Stimulated activated CD8-positive, alpha-beta memory T cell treated with anti-CD3 and anti-CD28 coated beads, Interleukin-7, amount 100 ng/mL, for 24 hours (primary cell): ENCODE measurements around the gene FBN1.

Experiments
- DNase-seq: peaks from one replicate; pipeline ENCODE4 v3.0.0-alpha.2; 2020; ENCODE audit warnings: low read depth

Gene FBN1

GRCh38 chr15:48622237-48622636 lies 23.3 kb downstream of the FBN1 start:
- DNase-seq: no peak

- DNase-seq: no peak
These were observed 26.1 kb downstream of the FBN1 start for GRCh38 chr15:48619446-48619845.

- no peak for DNase-seq
These were observed 27.9 kb downstream of the FBN1 start for GRCh38 chr15:48617619-48618018.

- DNase-seq: no peak
These were observed 29.3 kb downstream of the FBN1 start for GRCh38 chr15:48616216-48616615.

GRCh38 chr15:48614051-48614450 lies 31.5 kb downstream of the FBN1 start:
- DNase-seq: no peak

- DNase-seq: no peak
These were observed 36.0 kb downstream of the FBN1 start for GRCh38 chr15:48609486-48609885.

GRCh38 chr15:48607846-48608245 lies 37.7 kb downstream of the FBN1 start:
- DNase-seq: no peak

- no peak for DNase-seq
These were observed 40.9 kb downstream of the FBN1 start for GRCh38 chr15:48604567-48604966.

- DNase-seq: no peak
These were observed 41.6 kb downstream of the FBN1 start for GRCh38 chr15:48603922-48604321.

GRCh38 chr15:48603123-48603500 lies 42.4 kb downstream of the FBN1 start:
- no peak for DNase-seq

GRCh38 chr15:48602358-48603122 lies 43.0 kb downstream of the FBN1 start:
- no peak for DNase-seq

- no peak for DNase-seq
These were observed 44.4 kb downstream of the FBN1 start for GRCh38 chr15:48601095-48601494.

- no peak for DNase-seq
These were observed 48.7 kb downstream of the FBN1 start for GRCh38 chr15:48596841-48597240.

- no peak for DNase-seq
These were observed 49.1 kb downstream of the FBN1 start for GRCh38 chr15:48596415-48596814.

GRCh38 chr15:48595981-48596380 lies 49.5 kb downstream of the FBN1 start:
- DNase-seq: no peak

- DNase-seq: no peak
These were observed 52.6 kb downstream of the FBN1 start for GRCh38 chr15:48592933-48593332.

- DNase-seq: no peak
These were observed 53.2 kb downstream of the FBN1 start for GRCh38 chr15:48592221-48592731.

- DNase-seq: no peak
These were observed 54.8 kb downstream of the FBN1 start for GRCh38 chr15:48590723-48591122.

- DNase-seq: no peak
These were observed 60.5 kb downstream of the FBN1 start for GRCh38 chr15:48584812-48585563.

- no peak for DNase-seq
These were observed 61.3 kb downstream of the FBN1 start for GRCh38 chr15:48584090-48584811.

GRCh38 chr15:48582452-48583247 lies 62.9 kb downstream of the FBN1 start:
- DNase-seq: no peak

- no peak for DNase-seq
These were observed 64.3 kb downstream of the FBN1 start for GRCh38 chr15:48581219-48581618.
